Effector CD8-positive, alpha-beta T cell (primary cell): ENCODE measurements around the gene EWSR1.

Experiments
- DNase-seq: peaks from one replicate; lab custom pipeline; 2025; lab: John Stamatoyannopoulos, UW

The EWSR1 gene

GRCh38 chr22:29306835-29307595 is 38.9 kb downstream of the EWSR1 start:
- no peak for DNase-seq

GRCh38 chr22:29307596-29308147 is 39.6 kb downstream of the EWSR1 start:
- no peak for DNase-seq

GRCh38 chr22:29308148-29308790 is 40.2 kb downstream of the EWSR1 start:
- no peak for DNase-seq

- DNase-seq, result no peak
These were observed 40.8 kb downstream of the EWSR1 start for GRCh38 chr22:29308791-29309262.

- DNase-seq, result no peak
These were observed 41.4 kb downstream of the EWSR1 start for GRCh38 chr22:29309332-29310064.

DNA sequence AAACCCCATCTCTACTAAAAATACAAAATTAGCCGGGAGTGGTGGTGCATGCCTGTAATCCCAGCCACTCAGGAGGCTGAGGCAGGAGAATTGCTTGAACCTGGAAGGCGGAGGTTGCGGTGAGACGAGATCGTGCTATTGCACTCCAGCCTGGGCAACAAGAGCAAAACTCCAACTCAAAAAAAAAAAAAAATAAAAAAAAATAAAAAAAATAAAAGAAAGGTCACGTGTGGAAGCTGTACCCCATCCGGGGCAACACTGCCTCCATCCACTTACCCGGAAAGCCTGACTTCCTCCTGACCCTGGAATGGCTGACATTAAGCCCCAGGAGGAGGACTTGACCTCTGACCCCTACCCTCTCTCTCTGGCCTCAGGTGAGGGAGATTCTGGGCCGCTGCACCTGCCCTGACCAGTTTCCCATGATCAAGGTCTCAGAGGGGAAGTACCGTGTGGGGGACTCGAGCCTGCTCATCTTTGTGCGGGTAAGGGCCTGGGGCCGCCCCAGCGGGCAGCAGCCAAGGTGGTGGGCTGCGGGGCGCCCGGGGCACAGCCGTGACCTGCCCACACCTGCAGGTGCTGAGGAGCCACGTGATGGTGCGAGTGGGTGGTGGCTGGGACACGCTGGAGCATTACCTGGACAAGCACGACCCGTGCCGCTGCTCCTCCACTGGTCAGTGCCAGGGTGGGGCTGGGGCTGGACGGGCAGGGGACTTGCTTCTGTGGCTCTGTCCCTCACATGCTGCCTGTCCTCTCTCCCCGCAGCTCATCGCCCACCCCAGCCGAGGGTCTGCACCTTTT is 42.2 kb downstream of the EWSR1 start:
- no peak for DNase-seq

- no peak for DNase-seq
These were observed 42.8 kb downstream of the EWSR1 start for GRCh38 chr22:29310863-29311339.

DNA sequence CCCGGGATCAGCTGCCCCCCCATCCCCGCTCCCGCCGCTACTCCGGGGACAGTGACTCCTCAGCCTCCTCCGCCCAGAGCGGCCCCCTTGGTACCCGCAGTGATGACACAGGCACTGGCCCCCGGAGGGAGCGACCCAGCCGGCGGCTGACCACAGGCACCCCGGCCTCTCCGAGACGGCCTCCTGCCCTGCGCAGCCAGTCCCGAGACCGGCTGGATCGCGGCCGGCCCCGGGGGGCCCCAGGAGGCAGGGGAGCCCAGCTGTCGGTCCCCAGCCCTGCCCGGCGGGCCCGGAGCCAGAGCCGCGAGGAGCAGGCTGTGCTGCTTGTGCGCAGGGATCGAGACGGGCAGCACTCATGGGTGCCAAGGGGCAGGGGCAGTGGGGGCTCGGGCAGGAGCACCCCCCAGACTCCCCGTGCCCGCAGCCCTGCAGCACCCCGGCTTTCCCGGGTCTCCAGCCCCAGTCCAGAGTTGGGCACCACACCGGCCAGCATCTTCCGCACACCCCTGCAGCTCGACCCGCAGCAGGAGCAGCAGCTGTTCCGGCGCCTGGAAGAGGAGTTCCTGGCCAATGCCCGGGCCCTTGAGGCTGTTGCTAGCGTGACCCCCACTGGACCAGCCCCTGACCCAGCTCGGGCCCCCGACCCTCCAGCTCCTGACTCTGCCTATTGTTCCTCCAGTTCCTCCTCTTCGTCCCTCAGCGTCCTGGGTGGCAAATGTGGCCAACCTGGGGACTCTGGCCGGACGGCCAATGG is 43.6 kb downstream of the EWSR1 start:
- no peak for DNase-seq

DNA sequence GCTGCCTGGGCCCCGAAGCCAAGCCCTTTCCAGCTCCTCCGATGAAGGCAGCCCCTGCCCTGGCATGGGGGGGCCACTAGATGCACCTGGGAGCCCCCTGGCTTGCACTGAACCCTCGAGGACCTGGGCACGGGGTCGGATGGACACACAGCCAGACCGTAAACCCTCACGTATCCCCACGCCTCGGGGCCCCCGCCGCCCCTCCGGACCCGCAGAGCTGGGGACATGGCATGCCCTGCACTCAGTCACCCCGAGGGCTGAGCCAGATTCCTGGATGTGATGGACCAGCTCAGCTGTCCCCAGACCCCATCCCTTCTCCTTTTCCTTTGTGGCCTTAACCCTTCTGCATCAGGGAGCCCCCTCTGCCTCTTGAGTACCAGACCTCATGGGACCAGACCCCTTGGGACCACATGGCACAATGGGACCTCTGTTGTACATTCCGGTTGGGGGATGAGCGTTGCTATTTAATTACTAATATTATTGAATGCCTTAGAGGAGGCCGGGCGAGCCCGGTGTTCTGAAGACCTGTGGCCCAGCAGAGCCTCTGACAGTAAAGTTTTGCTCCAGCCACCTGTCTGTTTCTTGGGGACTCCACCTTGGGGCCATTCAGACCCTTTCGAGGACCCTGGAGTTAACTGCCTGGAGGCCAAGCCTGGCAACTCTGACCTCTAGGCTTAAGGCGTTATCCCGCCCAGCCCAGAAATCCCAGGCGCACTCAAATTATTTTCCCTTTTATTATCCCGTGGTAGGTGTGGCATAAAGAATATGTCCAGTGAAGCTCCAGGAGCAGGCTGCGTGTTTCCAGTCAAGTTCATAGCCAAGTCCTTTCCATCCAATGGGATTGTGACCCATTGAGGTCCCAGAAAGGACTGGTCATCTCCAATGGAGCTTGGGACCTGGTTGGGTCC is 44.4 kb downstream of the EWSR1 start:
- DNase-seq, result no peak

DNA sequence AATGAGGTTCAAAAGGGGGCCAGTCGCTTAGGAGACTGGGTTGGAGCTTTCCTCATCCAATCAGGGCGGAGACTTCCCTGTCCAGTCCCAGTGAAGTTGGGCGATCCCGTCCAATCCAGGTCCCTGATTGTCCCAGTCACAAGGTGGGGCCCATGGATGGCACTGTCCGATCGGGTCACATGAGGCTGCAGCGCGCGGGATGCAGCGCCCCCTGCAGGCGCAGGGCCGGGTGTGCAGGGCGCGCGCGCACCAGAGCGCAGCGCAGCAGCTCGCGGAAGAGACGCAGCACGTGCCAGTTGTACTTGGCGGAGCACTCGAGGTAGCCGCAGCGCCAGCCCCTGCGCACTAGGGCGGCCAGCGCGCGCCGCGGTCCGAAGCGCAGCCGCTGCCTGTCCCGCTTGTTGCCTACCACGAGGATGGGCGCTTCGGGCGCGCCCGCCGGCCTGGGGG is 45.1 kb downstream of the EWSR1 start:
- DNase-seq, result no peak

- DNase-seq, result no peak
These were observed 45.8 kb downstream of the EWSR1 start for GRCh38 chr22:29313576-29314466.

GRCh38 chr22:29314537-29315285 is 46.6 kb downstream of the EWSR1 start:
- no peak for DNase-seq

DNA sequence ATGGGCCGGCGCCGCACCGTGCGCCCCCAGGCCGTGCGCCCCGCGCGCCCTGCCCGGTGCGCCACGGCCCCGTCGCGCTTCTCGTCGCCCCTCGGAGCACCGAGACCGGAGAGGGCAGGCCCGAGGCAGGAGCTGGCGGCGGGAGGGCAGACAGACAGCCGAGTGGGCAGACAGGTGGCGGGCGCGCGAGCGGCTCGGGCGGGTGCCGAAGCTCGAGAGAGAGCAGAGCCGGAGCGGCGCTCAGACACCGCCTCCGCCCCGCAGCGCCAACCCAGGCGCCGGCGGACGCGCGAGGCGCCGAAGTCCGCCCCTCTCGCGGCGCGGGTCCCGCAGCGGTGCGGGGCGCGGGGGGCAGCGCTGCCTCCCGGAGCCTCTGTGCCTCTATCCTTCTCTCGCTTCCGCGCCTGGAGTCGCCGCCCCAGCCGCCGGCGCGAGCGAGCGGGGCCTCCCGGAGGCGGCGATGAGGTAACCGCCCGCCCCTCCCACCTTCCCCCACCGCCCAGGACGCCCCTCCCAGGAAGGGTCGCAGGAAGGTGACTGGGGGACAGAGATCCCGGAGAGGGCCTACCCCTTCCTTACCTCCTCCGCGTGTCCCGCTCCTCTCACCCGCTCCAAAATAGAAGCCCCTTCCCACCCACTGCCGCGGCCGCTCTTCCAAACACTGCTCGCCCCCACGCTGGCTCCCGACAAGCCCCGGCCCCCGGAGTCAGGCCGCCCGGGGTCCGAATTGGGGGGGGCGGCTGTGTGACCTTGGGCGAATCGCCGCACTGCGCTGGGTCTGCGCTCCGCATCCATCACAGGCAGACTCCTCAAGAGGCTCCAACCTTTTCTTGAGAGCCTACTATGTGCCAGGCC is 47.4 kb downstream of the EWSR1 start, which contains the start of gene RASL10A:
Gene RASL10A (minus strand): TSS at position 412 of the 855 bp plus-strand sequence. CDS start 451 bp downstream, outside the sequence.
- DNase-seq, result no peak

DNA sequence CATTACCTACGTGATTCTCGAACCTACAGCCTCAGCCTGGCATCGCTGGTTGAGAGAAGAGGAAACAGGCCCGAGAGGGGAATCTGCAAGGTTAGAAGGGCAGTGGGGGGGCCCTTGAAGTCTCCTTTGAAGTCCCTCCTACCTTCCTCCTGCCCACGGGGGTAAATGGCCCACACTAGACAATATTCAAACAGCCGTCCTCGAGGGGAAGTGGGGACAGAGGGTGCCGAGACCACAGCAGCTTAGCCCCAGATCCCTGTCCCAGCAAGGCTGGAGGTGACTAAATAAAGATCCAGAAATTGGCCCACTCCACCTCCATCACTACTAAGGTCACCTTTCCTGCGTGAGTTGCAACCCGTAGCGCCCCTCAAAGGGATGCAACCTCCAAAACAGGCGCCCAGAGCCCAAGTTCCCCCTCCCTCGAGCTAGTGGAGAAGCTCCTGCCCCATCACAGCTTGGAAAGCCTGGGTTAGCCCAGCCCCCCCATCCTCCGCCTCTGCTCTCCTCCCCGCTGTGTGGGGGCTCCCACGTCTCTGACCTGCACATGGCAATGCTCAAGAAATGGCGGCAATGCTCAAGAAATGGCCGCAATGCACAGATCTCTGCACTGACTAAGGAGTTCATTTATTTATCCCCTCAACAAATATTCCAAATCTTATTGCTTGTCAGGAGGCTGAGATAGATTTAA is 48.2 kb downstream of the EWSR1 start:
- no peak for DNase-seq

GRCh38 chr22:29317827-29318454 is 49.9 kb downstream of the EWSR1 start:
- DNase-seq, result no peak

DNA sequence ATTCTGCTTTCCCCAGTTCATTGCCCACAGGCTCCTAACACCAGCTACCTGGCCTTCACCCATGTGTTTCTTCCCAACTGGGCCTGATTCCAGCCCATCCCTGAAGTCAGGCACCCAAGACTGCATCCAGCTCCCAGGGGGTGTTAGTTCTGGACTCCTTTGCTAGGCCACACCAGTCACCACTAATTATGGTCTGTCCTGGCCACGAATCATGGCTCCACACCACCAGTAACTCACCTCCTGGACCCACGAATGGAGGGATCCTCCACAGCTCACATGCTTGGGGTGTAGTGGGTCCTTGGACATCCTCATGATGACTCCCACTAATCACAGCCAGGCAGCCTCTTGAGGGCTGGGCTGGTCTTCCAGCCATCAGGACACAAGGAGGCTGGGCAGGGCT is 51.0 kb downstream of the EWSR1 start:
- DNase-seq, result no peak
